M059J (cell line): ENCODE measurements around the gene JUND. TPM values are rescaled to one million over a fixed set of nuclear protein-coding genes. Genes with fewer than 3 reads are reported as not detected.
A peak's percentile ranks its signal among the peaks of the same experiment; 100 is the strongest.

ENCODE experiments used
- DNase-seq: peaks from one replicate; pipeline ENCODE4 v3.0.0-alpha.2; 2012; ENCODE audit warnings: low read depth
- total RNA-seq: library from RNA; depleted of rRNA; stranded (reverse); fragments of >200 nt; shearing (Covaris generic); gene quantifications from 2 replicates; pipeline ENCODE4 v1.2.3, GENCODE V29; 2014

The JUND gene
- total RNA-seq, 1 experiment from 2014 or later, result 206 TPM

DNA sequence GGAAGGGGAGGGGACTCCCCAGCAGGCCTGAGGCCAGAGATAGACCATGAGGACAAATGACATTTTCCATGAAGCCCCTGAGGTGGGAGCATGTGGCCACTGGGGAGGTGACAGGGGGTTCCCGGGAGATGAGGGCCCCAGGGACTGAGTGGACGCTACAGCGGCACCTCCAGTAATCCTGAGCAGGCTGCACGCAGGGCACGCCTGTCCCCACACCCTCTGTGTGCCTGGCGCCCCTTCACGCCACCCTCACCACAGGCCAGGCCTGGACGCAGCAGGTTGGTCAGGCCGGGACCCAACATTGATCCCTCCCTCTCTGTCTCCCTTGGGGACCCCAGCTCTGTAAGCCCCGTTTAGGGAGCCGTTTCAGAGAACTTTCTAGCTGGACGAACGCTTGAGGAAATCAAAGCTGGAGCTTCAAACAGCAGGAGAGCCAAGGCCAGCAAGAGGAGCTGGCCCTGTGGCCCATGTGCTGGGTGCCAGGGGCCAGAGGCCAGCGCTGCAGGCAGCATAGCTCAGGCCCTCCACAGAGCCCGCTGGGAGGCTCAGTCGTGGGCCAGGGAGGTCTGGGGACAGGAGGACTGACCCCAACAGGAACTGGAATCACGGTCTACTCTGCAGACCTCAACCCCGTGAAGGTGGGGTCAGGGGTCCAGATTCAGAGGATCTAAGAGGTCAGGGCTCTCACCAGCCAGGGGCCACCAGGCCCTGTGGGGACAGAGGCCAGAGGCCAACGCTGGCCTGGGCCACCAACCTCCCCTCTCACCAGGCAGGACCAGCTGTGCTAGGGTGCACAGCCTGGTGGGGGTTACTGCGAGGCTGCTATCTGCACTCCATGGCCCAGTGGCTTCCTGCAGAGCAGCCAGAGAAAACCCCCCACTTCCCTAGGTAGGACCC lies 26.9 kb upstream of the JUND start:
- no peak for DNase-seq

DNA sequence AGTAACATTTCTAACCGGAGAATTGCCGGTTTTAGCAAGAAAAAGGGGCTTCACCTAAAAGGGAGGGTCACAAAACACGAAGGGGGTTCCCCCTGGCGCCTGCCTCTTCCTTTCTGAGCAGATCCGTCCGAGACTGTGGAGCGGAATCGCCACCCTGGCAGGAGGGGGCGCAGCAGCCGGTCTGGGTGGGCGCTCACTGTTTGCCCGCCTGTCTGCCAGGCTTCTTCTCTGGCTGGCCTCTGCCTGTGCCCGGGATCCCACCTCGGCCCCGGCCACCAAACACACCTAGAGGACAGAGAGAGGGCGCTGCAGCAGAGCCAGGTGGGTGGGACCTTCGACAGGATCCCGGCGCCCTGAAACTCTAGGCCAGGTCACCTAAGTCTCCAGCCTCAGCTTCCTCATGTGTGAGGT lies 25.9 kb upstream of the JUND start:
- no peak for DNase-seq

GRCh38 chr19:18306888-18307260 lies 25.5 kb upstream of the JUND start:
- DNase-seq, result no peak

GRCh38 chr19:18306209-18306887 lies 24.9 kb upstream of the JUND start:
- DNase-seq, result no peak

- DNase-seq, result peak; percentile 87
Observed at GRCh38 chr19:18304458-18305310, 23.3 kb upstream of the JUND start.

- DNase-seq, result no peak
Observed at GRCh38 chr19:18304208-18304457, 22.7 kb upstream of the JUND start.

DNA sequence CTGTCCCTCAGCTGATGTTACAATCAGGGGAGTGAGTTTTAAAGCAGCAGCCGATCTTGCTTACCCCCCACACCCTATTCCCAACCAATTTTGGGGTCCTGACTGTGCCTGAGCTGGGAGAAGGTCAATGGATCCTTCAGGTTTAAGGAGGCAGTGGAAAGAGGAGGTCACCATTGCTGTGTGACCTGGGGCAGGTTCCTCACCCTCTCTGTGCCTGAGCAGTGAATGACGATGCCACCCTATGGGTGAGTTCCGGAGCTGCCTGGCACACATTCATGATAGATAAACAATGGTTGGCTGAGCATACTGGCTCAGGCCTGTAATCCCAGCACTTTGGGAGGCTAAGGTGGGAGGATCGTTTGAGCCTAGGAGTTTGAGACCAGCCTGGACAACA lies 20.3 kb upstream of the JUND start:
- DNase-seq, result no peak

DNA sequence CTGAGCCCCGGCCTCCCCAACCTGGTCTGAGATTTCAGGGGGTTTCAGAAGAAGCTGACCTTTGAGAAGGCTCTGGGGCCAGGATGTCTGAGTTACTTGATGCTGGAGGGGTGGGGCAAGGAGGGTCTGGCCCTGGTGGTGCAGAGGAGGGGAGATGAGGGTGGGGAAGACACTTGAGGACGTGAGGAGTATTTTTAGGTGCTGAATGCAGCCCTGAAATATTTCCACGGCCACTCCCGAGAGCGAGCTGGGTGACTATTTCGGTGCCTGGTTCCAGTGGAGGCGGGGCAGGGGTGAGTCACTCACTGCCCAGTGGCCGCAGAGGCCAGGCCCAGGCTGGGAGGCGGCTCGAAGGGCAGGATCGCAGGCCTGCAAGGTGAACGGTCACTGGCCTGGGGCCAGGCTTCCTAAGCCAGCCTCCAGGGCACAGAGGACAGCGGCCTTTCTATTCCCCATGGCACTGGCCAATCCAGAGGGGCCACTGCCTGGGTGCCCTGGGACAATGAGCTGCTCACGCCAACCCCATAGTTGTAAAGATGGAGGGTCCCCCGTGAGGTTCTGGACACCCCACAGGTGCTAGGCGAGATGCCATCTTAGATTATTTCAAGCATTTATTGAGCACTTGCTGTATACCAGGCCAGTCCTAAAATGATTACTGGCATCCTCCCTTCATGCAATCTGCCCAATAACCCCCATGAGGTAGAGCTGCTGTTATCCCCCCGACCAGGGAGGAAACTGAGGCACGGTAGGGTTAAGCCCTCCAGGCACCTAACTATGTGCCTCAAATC lies 19.7 kb upstream of the JUND start:
- peak; percentile 85 for DNase-seq

- no peak for DNase-seq
Observed at GRCh38 chr19:18299654-18300053, 18.2 kb upstream of the JUND start.

GRCh38 chr19:18298601-18299000 lies 17.2 kb upstream of the JUND start:
- peak; percentile 65 for DNase-seq

- DNase-seq, result peak; percentile 51
Observed at GRCh38 chr19:18297308-18297707, 15.9 kb upstream of the JUND start.

GRCh38 chr19:18295034-18295451 lies 13.6 kb upstream of the JUND start:
- DNase-seq, result no peak

- DNase-seq, result peak; percentile 55
Observed at GRCh38 chr19:18294467-18294864, 13.0 kb upstream of the JUND start.

DNA sequence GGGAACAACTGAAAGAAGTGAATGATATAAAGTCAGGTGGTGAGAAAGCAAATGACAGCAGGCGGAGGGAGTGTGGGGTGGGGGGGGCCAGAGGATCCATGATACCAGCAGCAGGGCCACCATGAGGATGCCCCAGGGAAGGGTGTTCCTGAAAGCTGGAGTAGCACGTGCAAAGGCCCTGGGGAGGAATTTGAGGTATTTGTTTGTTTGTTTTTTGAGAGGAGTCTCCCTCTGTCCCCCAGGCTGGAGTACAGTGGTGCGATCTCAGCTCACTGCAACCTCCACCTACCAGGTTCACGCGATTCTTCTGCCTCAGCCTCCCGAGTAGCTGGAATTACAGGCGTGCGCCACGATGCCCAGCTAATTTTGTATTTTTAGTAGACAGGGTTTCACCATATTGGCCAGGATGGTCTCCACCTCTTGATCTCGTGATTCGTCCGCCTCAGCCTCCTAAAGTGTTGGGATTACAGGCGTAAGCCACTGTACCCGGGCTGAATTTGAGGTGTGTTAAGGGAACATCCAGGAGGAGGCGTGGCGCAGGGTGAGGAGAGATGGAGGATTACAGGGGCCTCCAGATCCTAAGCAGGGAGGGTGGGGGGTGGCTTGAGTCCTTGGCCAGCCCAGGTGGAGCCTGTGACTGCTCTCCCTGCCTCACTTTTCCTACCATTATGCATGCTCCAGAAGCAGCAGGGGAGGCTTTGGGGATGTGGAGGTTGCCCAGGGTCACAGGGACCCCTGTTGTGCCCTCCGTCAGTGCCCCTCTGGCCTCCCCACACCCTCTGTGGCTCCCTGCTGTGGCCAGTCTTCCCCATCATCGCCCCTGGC lies 12.4 kb upstream of the JUND start:
- DNase-seq, result no peak

DNA sequence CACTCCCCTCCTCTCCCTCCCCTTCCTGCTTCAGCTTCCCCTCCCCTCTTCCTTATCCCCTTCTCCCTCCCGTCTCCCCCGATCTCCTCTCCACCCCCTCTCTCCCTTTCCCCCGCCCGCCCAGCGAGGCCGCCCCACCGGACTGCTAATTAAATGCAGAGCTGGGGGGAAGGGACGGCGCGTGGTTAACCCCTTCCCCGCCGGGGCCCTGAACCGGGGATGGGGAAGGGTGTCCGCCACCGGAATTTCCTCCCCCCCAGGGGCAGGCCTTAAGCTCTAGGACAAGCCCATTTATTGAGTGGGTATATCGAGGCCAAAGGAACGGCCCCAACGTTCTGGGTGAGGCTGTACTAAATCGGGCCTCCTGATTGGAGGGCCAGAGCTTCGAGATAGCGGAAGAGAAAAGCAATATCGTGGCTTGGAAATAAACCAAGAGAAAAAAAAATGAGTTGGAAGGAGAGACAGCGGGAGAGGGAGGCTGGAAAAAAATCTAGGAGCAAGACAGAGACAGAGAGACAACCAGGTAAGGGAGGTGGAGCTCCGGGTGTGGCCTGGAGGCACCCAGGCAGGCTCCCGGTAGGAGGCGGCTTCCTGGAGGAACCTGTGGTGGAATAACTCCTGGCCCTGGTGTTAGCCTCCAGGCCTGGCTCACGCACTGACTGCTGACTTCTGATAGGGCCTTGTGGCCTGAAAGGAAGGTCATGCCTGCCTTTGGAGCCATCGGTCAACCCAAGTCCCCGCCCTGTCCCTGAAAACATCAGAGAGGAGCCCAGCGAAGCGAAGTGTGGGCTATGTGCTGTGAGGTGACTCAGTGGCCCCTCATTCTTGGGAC lies 11.6 kb upstream of the JUND start:
- DNase-seq, result peak; percentile 46

GRCh38 chr19:18292462-18292809 lies 11.0 kb upstream of the JUND start:
- no peak for DNase-seq

DNA sequence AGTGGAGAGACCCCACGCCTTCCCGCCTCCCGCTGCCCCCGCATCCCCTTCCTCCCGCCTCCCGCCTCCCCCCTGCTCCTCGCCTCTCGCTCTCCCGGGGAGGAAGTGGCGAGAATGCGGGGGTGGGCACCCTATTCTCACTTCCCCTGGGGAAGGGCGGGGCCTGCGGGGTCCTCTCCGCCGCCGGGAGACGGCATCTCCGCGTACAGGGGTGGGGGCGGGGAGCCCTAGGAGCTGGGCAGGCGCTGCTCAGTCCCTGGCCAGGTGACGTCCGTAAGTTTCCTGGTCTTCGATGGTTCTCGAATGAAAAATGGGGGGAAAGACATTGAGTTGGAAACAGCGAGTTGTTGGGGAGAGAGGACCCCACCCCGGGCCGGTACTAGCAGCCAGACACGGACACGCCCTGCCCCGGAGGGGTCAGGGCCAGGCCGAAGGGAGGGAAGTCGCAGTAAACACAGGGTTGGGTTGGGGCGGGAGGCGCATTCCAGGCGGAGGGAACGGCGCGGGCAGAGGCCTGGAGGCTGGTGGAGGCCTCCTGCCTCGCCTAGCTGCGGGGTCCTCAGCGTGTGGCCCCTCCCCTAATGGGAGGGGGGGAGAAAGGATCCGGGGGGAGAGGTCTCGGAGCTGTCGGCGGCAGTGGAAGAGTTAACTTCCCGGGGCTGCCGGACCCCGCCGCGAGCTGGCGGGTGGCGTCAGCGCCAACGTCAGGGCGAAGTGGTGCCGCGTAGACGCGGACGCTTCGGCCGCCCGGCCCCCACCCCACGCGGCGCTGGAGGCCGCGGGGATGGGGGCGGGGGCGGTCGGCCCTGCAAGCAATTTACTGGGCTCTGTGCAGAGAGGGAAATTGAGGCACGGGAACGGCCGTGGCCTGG lies 10.4 kb upstream of the JUND start:
- DNase-seq, result peak; percentile 72

GRCh38 chr19:18291019-18291524 lies 9.7 kb upstream of the JUND start:
- DNase-seq, result no peak
